Measurements from ENCODE around the gene LBX2. TPM values are rescaled to one million over a fixed set of nuclear protein-coding genes. Genes with fewer than 3 reads are reported as not detected.

LBX2 gene
- total and polyA plus RNA-seq, 2 of the 4 experiments (the other 2 are of a cell fraction): 0.18 to 0.62 TPM

GRCh38 chr2:74527741-74528140 is 28.3 kb upstream of the LBX2 start:
- ChIA-PET POLR2A (ENCODE audit: unreplicated experiment) (no interaction called here), CTCF (no interaction called here)
- Histone ChIP-seq H3K4ac (ENCODE audit: low read depth, low read length) (no peak overlapping the region), H3K18ac (ENCODE audit: low read depth, low read length) (no peak overlapping the region), H3K14ac (replicated peaks; ENCODE audit: low read depth, low read length) (no peak overlapping the region), H3K9ac (ENCODE audit: low read depth, low read length) (no peak overlapping the region), H3K9me1 (ENCODE audit: insufficient read depth, low read length) (peaks cover 19% of the 10 kb centered on the region), H3K4me3 (ENCODE audit: insufficient read depth, low read depth, low read length) (no peak overlapping the region), H3K9me3 (ENCODE audit: control insufficient read depth, insufficient read depth, low read length) (no peaks in the 10 kb centered on the region), H2BK120ac (ENCODE audit: low read depth, low read length) (no peak overlapping the region), H3K36me3 (ENCODE audit: control insufficient read depth, insufficient read depth, low read length) (peaks cover 31% of the 10 kb centered on the region), H3K79me1 (ENCODE audit: low read depth in 1 of 2, low read length in 2 of 2) (peaks cover 32 to 57% of the 10 kb centered on the region in 2 experiments), H4K5ac (ENCODE audit: low read depth, low read length) (no peak overlapping the region), H3K27ac (ENCODE audit: insufficient read depth, low read length) (no peak overlapping the region), H2BK5ac (ENCODE audit: low read depth, low read length, poor library complexity, severe bottlenecking) (no peak overlapping the region), H2AK5ac (ENCODE audit: low read depth, low read length) (no peak overlapping the region), H3K27me3 (ENCODE audit: control insufficient read depth, insufficient read depth, low read length) (peaks cover 5% of the 10 kb centered on the region; the same call in 1 of the 2 replicates), H3K4me1 (ENCODE audit: control insufficient read depth, insufficient read depth, low read length) (peaks cover 12% of the 10 kb centered on the region), H2BK20ac (ENCODE audit: low read depth, low read length) (no peak overlapping the region), H2AFZ (replicated peaks; ENCODE audit: low read length, poor library complexity) (no peak overlapping the region), H4K20me1 (ENCODE audit: insufficient read depth, low read length) (peaks cover 13% of the 10 kb centered on the region), H3K56ac (ENCODE audit: extremely low read depth, insufficient read depth, low read length) (no peak overlapping the region), H4K8ac (ENCODE audit: low read depth in 2 of 2, low read length in 2 of 2) (no peak overlapping the region), H4K91ac (ENCODE audit: insufficient read depth, low read depth, low read length) (no peak overlapping the region), H2AK9ac (replicated peaks; ENCODE audit: low read depth, low read length, poor library complexity) (no peak overlapping the region), H2BK15ac (ENCODE audit: low read depth, low read length) (no peak overlapping the region), H3K23ac (ENCODE audit: low read depth, low read length) (no peak overlapping the region), H3K4me2 (ENCODE audit: low read depth, low read length) (no peak overlapping the region)
- dilution Hi-C loops (cut with HindIII; ENCODE audit: low sequenced_read_pairs, unreplicated experiment): no loop called here
- intact Hi-C loops (cut with micrococcal nuclease): loop anchor here (2.0 kb wide), 1 partner anchor 49 kb away; no protein-coding TSS in a partner anchor
- no peak for ATAC-seq (ENCODE audit: low read depth)
- DNase-seq: no peak
- WGBS, 2 experiments (ENCODE audit: extremely low coverage in 2 of 2, insufficient read length in 1 of 2): 100% methylated on average over 1 of the region's 9 CpGs; no CpG with 5 or more reads in 1 of the 2 experiments
- in situ Hi-C loops (cut with MboI; ENCODE audit: low sequenced_read_pairs): no loop called here
- no TSS peak for BruUV-seq (replicated peaks)
- TF ChIP-seq BHLHE40 (IDR thresholded peaks at IDR 0.05; ENCODE audit: low read depth, low read length) (no peak), CHD1 (IDR thresholded peaks at IDR 0.05; ENCODE audit: low read depth, low read length) (no peak), MAFK (IDR thresholded peaks at IDR 0.05; ENCODE audit: low read depth, low read length) (no peak), FOS (IDR thresholded peaks at IDR 0.05; ENCODE audit: low read depth, low read length) (no peak), RAD21 (IDR thresholded peaks at IDR 0.05; ENCODE audit: low read length) (no peak), MAZ (IDR thresholded peaks at IDR 0.05; ENCODE audit: borderline replicate concordance, low read depth, low read length) (no peak)
- TF ChIP-seq, protein P1, sequence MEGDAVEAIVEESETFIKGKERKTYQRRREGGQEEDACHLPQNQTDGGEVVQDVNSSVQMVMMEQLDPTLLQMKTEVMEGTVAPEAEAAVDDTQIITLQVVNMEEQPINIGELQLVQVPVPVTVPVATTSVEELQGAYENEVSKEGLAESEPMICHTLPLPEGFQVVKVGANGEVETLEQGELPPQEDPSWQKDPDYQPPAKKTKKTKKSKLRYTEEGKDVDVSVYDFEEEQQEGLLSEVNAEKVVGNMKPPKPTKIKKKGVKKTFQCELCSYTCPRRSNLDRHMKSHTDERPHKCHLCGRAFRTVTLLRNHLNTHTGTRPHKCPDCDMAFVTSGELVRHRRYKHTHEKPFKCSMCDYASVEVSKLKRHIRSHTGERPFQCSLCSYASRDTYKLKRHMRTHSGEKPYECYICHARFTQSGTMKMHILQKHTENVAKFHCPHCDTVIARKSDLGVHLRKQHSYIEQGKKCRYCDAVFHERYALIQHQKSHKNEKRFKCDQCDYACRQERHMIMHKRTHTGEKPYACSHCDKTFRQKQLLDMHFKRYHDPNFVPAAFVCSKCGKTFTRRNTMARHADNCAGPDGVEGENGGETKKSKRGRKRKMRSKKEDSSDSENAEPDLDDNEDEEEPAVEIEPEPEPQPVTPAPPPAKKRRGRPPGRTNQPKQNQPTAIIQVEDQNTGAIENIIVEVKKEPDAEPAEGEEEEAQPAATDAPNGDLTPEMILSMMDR (conservative IDR thresholded peaks at IDR 0.05; ENCODE audit: low read depth, low read length): no peak
- TF ChIP-seq, protein P2, sequence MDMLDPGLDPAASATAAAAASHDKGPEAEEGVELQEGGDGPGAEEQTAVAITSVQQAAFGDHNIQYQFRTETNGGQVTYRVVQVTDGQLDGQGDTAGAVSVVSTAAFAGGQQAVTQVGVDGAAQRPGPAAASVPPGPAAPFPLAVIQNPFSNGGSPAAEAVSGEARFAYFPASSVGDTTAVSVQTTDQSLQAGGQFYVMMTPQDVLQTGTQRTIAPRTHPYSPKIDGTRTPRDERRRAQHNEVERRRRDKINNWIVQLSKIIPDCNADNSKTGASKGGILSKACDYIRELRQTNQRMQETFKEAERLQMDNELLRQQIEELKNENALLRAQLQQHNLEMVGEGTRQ (IDR thresholded peaks at IDR 0.05; ENCODE audit: low read depth, low read length): no peak
